Measurements from ENCODE around the gene ZNF100.
"Not testable (repeated sequence)": the region's sequence is repeated elsewhere in the genome, so short reads cannot be mapped to it uniquely, and the experiment has no call there.

Gene ZNF100

DNA sequence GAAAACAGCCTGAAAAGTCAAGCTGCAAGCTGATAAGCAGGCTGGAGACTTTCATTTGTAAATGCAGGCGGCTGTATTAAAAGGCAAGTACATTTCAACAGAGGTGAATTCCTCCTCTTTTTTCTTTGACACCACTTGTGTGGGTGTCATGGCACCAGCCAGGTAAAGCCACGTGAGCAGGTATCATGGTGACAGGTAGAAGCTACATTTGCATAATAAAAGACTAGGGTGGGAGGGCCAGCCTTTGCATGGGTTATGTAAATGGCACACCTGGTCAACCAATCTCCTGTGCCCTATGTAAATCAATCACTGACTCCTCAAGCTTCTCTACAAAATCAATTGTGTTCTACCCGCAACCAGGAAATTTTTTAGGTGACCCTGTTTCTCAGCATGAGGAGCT, 68.2 kb downstream of the ZNF100 start:
- DNase-seq = no peak

DNA sequence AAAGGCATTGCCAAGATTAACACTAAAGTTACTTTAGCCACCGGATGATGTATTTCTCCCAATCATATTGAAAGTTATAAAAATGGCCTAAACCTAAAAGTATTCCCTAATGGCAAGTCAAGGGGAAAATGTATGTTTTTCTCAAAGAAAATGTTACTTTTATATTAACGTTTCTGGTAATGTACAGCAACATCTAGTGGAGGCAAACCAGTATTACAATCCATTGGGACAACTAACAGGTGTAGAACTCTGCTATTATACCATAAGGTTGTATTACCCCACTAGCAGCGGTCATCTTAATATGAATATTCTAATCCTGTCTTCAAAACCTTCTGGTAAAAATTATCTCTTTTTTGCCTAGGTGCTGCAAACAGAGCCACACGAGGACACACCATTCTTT, 69.2 kb downstream of the ZNF100 start:
- no peak for DNase-seq

DNA sequence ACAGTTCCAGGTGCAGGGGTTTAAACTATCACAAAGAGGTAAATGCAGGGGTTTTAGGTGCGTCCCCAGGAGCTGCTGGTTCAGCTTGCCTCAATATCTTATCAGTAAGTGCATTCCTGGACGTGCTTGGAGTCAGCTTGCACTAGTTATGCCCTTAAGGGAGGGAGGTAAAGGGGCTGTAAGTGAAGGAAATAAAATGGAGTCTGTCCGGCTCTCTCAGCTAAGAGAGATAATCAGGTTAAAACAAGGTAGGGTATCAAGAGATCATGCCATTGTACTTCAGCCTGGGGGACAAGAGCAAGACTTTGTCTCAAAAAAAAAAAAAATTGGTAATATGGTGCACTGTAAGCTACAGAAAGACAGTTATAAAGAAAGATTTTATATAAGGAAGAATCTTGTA, 69.7 kb downstream of the ZNF100 start:
- DNase-seq = no peak

DNA sequence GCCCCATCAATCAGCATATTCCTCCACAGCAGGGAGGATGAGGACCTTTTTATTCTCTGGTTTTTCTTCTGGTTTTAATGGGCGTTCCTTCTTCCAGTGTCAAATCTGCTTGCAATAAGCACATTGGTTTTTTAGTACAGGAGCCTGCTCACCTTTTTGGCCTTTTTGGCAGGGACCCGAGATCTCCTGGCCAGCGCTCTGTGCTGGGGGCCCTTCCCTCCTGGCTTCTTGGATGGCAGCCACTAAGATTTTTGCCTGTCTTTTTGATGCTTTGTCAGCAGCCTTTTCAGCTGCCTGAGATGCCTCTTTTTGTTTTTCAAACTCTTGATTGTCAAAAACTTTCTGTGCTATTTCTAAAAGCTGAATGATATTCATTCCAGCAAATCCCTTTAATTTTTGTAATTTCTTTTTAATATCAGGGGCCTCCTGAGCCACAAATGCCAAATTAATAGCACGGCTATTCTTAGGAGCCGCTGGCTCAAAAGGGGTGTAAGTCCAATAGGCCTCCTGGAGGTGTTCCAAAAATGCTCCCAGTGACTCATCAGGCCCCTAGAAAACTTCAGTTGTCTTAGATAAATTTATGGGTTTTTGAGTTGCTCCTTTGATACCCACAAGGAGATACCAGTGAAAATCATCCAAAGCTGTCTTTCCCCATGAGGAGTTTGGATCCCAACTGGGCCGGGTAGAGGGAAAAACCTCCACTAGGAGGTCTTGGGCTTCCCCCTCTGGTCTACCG, 73.0 kb downstream of the ZNF100 start:
- DNase-seq = no peak

DNA sequence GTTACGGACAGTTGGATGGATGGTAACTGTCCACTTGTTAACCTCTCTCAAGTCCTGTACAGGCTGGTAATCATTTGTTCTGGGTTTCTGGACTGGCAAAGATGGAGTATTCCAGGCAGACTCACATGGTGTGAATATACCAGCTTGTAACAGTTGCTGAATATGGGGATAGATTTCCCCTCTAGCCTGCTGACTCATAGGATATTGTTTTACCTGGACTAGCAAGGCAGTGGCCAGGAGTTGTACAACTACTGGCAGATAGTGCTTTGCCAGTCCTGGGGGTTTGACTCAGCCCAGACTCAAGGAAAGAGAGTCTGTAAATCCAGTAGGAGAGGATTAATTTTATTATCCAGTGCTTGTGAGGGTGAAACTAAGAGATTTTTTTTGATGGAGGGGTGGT, 74.0 kb downstream of the ZNF100 start:
- no peak for DNase-seq

DNA sequence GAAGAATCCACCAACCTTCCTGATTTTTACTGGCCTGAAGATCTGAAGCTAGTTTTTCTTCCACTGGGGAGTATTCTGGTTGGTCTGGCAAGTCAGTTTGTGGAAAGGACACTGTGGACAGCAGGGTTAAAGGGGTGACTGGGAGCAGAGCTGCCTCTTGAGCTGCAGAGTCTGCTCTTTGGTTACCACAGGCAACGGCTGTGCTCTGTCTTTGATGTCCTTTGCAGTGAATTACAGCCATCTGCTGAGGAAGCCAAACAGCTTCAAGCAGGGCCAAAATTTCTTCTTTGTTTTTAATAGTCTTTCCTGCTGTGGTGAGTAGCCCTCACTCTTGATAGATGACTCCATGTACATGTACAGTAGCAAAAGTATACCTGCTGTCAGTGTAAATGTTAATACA, 75.7 kb downstream of the ZNF100 start:
- DNase-seq = no peak

DNA sequence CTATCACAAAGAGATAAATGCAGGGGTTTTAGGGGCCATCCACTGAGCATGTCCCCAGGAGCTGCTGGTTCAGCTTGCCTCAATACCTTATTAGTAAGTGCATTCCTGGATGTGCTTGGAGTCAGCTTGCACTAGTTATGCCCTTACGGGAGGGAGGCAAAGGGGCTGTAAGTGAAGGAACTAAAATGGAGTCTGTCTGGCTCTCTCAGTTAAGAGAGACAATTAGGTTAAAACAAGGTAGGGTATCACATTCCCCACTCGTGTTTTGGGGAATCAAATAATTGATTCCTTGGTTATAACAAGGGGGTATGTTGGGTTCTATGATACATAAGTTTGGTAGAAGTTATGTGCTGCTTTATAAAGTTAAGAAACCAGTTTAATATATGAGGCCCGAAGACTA, 78.9 kb downstream of the ZNF100 start:
- no peak for DNase-seq

DNA sequence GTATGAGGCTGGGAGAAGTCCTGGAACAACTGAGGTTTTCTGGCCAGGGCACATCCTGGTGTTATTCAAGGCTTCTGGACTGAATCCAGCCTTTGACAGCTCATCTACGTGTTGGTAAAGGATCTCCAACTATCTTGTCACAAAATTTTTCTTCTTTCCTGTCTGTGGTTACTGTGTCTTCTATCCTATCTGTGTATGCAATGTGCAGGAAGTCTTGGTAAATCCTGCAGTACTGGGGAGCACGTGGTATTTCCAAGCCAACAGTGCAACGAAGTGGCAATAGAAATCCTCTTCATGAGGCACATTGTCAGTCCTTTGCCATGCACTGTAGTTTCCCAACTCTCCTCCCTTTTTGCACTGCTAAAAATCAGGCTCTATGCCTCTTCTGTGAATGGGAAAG, 86.7 kb downstream of the ZNF100 start:
- DNase-seq = no peak

DNA sequence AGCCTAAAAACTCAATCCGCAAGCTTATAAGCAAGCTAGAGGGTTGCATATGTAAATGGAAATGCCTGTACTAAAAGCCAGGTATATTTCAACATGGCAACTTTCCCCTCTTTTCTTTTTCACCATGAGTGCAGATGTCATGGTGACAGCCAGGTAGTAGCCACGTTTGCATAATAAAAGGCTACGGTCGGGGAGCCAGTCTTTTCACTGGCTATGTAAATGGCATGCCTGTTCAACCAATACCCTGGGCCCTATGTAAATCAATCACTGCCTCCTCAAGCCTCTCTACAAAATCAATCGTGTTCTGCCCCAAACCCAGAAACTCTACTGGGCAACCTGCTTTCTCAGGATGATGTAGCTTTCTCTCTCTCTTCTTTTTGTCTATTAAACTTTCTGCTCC, 87.4 kb downstream of the ZNF100 start:
- DNase-seq = no peak

DNA sequence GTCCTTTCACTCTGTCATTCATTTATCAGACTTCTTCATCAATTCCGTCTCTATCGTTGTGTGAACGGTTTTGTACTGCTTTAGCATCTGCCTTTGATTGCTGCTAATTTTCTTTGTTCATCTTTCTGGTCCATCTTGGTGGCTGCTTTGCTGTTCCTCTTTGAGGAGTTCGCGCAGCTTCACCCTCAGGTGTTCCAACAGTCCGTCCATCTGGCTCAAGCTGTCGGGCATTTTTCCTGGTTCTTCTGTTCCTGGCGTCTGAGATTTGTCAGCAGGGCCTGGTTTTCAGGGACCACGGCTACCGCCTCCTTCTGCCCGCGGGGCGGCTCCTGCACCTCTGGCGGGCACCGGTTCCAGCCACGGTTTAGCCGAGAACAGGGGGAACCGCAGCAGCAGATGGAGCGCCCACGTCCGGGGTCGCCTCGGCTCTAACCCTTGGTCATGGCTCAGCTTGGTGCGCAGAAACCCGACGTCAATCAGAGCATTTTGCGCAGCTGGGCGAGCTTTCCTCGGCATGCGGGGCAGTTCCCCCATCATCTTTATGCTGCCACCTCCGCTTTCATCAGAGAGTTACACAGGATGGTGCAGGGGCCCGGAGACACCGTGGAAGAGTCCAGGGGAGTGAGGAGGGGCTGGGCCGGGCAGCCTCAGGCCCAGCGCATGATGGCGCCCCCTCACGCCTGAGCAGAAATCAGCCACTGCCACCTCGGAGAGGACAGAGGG, 89.5 kb downstream of the ZNF100 start:
- no peak for DNase-seq

DNA sequence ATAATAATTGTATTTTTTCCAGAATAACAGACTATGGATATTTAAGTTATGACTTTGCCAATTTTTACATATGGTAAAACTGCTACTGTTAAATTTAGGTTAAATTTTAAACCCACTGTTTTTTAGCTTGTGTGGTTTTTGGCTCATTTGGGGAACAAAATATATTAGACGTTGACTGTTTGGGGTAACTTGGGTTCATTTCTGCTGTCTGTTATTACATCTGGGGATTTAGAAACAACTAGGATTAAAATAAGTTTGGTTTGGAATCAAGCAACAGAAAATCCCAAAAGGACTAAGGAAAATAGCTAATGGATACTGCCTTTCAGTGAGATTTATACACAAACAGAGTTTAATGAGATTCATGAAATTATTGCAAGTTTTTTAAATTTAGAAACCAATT, 92.9 kb downstream of the ZNF100 start:
- DNase-seq = no peak

DNA sequence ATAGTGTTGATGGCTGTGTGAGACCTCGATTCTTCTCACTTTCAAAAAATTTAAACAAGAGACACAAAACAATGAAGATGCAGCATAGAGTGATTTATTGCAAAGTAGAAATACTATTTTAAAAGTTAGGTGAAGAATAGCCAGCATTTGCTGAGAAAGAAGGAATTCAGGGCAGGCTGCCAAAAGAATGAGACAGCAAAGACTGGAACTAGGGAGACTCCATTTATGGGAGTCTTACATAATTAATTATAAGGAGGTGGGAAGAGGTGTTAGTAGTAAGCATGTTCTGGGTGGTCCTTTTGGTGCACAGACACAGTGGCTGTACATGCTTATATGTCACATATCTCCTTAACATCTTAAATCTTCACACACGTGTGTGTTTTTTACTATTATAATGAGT, 93.9 kb downstream of the ZNF100 start:
- DNase-seq = not testable (repeated sequence)
